ENCODE results near the gene PRIMA1.
A peak's percentile ranks its signal among the peaks of the same experiment; 100 is the strongest.

The PRIMA1 gene

DNA sequence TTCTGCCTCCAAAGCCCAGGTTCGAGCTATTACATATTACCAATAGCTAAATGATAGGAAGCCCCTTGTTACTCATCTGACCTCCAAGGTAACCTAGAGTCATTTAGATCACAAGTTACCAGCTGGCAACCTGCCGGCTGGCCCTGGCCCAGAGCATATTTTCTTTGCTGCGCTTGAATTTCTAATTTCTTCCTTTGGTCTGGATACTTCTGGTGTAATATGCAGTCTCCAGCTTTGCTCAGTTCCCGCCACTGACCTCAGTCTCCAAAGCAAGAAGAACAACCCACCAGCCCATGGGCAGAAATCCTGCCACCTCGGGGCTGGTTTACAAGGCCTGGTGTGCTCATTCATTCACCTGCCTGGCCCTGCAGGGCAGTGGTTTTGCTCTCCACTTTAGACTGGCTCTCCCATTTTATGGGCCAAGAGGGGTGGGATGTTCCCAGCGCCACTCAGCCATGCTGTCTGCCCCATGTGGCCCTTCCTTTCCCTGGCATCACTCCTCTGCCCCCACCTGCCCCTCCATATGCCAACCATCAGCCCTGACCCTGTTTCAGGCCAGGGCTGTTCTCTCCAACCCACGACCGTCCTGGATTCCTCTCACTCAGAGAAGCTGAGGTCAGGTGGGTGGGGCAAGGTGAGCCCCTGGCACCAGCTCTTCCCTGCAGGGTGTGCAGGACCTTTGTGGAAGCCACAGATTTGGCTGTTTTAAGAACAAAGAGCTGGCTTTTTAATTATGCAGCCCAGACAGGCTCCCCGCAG, 76.0 kb downstream of the PRIMA1 start:
- no peak for DNase-seq (ENCODE audit: low spot score)

DNA sequence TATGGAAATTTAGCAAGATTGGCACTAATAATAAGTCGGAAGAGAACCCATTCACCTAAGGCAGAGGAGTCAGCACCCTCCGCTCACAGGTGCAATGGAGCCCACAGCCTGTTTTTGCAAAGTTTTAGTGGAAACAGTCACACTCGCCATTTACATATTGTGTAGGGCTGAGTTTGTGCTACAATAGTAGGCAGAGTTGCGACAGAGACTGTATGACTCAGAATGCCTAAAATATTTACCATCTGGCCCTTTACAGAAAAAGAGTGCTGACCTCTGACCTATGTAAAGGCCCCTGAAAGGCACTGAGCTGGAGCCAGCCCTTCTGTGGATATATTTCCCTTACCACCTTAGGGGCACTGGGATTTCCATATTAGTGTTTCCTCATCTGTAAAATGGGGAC, 79.0 kb downstream of the PRIMA1 start:
- DNase-seq (ENCODE audit: low spot score), result no peak

DNA sequence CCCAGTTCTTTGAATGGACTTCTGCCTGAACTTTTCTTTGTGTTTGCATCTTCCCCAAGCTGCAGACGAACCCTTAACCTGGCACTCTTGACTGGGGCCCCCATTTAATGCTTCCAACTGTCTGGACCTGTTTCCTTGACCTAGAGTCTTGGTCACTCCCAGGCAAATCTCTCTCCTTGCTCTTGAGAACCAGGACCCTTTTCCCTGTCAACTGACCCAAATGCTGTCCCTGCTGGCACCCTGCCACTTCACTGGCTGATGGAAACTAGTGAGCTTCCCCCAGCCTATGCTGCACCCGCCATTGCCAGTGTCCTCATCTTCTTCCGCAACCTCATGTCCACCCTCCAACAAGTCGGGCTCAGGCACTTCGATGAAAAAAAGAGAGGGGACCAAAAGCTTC, 79.5 kb downstream of the PRIMA1 start:
- DNase-seq (ENCODE audit: low spot score), result no peak

DNA sequence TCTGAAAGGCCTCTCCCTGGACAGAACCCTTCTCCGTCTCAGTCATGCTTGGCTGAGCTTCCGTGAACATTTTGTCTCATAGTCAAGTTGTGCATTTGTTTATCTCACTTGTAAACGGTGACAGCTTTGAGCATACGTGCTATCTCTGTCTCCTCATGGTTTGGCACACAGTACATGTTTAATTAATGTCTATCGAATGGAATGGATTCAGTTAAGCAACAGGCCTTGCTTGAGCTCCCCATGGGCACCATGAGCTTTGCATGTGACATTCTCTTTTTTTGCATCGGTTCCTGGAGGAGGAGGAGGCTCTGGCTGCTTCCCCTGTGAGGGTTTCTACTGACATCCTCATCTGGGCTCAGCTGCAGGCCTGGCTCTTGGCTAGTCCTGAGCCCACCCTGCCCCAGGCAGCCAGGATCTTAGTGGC, 80.0 kb downstream of the PRIMA1 start:
- DNase-seq (ENCODE audit: low spot score), result no peak

DNA sequence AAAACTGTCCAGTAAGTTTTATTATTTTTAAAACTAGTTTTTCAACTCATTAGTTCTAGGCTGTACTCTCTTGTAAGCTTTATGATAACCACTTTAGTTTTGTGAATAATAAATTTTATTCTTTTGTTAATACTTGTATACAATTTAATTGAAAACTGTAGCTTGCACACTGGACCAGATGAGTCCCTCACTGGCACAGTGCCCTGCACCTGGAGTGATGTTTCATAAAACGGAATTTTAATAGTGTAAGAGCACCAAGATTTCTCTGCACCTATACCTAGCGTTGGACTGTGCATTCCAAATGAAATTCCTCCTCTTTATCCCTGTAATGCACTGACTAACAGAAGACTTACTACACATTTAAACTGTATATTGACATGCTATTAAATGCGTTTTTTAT, 80.8 kb downstream of the PRIMA1 start:
- no peak for DNase-seq (ENCODE audit: low spot score)

DNA sequence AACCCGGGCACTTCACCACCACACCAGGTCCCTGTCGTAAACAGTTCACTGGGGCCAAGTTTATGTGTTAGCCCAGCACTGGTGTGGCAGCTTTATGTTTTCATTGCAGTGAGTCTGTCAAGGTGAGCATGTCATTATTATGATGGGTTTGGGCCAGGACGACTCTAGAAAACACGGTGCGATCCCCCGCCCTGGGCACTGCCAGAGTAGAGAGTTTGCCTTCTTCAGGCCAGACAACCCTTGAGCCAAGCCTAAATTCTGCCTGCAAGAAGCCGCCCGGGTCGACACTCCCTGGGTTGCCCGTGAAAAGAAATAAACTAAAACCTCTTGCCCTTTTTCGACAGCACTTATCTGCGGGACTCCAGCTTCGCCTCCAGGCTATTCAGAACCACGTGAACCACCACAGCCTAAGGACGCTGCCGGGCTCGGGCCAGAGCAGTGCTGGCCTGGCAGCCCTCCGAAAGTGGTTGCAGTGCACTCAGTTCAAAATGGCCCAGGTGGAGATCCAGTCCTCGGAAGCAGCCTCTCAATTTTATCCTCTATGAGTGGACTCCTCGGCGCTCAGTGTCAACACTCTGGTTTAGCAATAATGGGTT, 81.8 kb downstream of the PRIMA1 start:
- no peak for DNase-seq (ENCODE audit: low spot score)

DNA sequence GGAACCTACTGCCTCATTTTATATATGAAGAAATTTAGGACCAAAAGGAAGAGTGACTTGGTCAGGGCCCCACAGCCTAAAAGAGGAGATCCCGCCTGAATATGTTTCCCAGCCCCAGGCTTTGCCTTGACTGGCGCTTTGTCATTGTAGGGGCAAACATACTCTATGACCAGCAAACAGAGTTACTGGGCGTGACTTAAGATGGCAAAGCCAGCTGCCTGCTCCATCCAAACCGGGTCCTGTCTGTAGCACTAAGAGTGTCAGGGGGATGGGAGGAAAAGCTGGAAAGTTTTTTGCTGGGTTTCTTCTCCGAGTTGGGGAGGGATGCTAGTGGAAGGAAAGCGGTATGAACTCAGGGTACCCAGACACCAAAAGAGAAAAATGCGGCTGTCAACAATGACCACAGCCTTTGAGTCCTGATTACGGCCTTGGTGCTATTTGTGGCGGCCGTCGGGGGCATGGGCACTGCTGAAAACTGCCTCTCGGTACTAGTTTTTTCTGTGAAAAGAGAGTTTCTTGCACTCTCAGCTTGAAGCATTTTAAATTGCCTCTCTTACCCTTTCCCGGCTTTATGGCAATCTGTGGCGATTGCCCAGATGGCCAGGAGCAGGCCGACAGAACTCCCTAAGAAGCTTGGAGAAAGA, 82.7 kb downstream of the PRIMA1 start:
- no peak for DNase-seq (ENCODE audit: low spot score)

DNA sequence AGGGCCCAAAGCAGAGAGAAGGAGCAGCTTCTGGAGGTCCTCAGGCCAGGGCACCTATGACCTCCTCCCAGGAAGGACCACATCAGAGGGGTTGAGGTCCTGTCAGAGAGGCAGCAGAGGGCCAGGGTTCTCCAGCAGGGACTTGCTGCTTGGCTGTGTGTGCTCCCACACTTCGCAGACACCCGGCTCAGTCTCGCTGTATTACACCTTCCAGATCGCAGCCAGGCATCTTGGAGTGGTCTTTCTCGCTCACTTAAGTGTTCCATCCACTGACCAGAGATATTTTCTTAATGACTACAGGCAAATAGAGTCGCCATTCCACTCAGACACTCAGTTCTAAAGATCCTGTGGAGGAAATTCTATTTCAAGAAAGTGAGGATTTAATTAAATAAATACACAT, 84.3 kb downstream of the PRIMA1 start:
- DNase-seq (ENCODE audit: low spot score), result no peak

DNA sequence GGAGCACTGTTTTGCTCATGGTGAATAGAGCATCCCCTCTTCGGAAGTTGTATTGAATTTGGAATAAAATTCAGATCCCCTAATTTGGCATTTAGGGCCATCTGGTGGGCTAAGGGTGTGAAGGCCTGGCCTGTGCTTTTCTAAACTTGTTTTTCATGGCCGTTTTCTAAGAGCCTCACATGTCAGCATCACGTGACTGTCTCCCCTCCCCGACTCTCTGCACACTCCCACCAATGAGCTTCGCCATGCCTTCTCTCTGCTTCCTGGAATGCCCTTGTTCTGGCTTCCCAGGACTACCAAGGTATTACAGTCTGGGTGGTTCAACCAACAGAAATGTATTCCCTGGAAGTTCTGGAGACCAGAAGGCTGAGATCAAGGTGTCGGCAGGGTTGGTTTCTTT, 85.3 kb downstream of the PRIMA1 start:
- DNase-seq (ENCODE audit: low spot score), result no peak

DNA sequence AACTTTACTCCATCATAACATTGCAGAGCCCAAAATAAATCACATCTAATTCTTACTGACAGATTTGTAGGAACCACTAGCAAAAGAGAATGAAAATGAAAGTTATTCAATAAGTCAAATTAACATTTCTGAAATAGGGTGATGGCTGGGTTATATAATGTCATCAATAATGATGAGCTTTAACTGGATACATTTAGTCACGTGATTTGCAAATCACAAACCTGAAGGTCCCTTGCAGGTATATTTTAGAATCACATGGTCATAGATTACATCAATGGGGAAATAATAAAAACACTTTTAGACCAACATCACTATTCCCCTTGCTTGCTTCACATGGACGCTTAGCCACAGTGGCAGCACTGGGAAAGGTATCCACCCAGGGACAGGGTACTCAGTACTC, 86.7 kb downstream of the PRIMA1 start:
- no peak for DNase-seq (ENCODE audit: low spot score)

DNA sequence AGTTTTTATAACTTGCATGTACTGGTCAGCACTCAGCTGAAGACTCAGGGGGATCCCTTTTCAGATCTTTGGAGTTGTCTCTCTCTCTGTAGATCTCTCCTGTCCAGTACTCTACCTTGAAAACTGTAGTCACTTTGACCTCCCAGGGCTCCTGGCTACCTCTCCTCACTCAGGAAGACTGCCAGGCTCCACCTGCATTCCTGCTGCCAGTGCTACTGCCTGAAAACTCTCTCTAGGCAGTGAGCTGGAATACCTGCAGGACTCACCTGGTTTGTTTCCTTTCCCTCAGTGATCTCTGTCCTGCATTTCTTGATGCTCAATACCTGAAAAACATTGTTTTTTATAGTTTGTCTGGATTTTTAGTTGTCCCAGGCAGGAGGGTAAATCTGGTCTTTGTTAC, 87.4 kb downstream of the PRIMA1 start:
- no peak for DNase-seq (ENCODE audit: low spot score)

DNA sequence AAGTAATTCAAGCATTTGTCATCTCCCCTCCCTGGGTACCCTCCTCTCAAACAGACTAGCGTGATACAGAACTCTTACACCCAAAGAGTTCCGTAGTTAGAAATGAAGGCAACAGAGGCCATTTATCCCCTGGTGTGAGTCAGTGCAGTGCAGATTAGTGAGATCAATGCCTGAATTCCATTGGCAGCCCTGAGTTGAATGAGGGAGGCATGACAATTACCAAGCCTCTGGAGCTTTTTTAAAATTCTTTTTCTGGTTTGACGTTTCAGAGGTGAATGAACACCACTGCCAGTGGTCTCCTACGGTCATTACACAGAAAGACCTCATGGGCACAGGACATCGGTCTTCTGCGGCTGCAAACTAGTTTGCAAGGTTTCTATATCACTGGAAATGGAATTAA, 94.4 kb downstream of the PRIMA1 start:
- DNase-seq (ENCODE audit: low spot score), result no peak

DNA sequence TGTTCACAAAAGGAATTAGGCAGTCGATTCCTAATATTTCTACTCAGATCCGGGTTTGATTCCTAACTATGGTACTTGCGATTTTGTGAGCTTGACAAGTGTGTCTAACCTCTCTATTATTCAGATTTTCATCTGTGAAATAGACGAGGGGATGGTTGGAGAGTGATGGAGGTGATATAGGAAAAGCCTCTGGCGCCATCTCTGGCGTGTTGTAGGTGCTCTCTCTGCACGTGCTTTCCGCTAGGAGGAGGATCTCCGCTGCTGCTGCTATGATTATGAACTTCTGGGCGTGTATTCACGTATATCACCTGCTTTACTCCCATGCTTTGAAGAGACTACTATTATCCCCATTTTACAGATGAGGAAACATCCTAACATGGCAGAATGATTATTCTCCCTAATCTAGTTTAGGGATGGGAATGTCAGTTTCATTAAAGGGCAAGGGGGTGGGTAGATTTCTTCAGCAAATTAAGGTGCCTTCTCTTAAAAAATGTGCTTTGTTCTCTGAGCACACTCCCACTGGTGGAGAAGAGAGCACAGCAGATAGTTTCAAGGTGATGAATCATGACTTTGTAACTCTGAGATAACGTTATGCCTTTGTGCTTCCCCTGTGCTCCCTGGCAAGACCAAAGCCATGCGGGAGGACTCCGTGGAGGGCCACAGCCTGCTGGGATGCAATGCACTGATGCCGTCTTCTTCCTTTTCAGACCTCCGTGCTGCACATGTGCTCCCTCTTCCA, 97.1 kb downstream of the PRIMA1 start:
- no peak for DNase-seq (ENCODE audit: low spot score)

DNA sequence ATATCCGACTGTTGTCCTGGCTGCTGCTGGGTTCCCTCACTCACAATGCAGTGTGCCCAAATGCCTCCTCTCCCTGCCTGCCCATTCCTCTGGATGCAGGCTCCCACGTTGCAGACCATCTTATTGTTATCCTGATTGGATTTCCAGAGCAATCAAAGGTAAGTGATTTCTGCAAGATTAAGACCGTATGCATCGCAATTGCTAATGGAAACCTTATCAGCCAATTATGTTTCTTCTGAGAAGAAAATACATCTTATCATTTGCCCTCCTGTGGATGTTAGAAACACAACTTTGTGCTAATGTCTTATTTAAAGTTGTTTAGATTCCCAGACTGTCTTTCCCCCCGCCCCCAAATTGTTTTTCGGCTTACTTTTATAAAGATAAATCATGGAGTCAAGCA, 98.1 kb downstream of the PRIMA1 start:
- no peak for DNase-seq (ENCODE audit: low spot score)

DNA sequence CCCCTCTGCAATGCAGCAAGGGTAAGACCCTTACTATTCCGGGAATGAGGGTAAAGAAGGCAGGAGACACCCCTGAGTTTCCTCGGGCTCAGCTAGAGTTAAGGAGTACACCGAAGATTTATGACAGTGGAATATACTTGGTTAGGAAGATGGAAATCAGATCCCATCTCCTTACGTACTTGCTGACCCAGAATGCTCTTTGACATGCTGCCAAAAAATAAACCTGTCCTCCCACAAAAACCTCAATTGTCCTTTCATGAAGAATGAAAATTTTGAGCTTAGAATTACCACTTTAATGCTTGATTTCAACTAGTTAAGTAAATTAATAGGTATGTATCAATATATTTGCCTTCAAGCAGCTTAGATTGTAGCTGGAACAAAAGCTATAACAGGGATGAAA, 99.5 kb downstream of the PRIMA1 start:
- no peak for DNase-seq (ENCODE audit: low spot score)

DNA sequence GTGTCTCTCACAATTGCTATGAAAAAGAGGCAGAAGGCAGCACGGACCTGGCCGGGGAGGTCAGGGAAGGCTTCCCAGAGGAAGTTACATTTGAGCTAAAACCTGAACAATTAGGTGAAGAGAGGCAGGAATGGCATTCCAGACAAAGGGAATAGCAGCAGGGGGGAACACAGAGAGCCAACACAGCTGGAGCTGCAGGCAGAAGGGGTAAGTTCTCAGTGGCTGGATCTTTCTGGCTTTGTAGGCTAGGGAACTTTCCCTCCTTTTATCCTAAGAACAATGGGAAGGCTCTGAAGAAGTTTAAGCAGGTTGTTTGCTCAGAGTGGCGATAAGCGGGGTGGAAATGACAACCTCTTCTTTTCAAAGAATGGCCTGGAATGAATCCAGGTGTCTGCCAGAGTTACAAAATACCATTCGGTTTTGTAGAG, 100.0 kb downstream of the PRIMA1 start:
- no peak for DNase-seq (ENCODE audit: low spot score)

DNA sequence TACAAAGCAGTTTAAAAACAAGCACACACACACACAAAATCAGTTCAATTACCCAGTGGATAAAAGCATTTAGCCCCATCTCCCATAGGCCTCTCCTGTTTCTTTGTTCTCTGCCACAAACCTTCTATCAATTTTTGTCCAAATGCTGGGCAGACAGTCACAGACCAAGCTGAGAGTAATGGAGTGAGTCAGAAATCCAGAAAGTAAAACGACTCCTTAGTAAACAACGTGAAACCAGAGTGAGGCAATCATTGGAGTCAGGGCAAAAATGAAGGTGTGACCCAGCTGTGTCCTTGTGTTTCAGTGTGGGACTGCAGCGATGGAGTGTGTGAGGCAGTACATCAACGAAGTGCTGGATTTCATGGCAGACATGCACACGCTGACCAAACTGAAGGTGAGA, 102.0 kb downstream of the PRIMA1 start:
- DNase-seq (ENCODE audit: low spot score), result no peak

DNA sequence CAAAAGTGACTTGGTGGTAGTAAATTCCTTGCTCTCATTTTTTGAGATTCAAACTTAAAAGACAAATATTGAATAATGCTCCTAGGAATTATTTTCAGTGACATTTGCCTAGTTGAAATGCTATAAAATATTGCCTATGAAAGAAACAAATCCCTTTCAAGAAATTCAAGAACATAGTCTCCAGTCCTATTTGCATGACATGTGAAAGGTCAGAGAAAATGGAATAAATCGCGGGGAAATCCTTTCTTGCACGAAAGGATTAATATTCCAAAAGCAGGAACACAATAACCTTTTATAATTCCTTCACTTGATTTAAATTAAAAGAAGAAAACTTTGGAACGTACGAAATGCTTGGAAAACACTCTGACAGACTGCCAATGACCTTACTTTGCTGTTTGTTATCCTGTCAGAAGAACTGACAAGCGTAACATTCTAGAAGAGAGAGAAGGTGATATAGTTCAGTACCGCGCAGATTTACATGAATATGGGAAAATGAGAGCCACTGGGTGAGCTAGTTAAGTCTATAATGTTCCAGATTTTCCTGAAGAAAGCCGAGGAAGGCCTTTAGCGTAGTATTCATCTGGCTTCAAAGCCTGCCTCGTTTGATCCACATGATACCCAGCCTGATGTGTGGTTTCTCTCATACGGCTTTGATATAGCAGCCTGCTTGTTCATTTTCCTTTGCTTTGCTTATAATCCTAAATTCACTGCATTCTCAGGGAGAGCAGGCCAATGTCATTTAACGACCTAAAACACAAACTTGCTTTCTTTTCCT, 103.0 kb downstream of the PRIMA1 start:
- DNase-seq (ENCODE audit: low spot score), result no peak

DNA sequence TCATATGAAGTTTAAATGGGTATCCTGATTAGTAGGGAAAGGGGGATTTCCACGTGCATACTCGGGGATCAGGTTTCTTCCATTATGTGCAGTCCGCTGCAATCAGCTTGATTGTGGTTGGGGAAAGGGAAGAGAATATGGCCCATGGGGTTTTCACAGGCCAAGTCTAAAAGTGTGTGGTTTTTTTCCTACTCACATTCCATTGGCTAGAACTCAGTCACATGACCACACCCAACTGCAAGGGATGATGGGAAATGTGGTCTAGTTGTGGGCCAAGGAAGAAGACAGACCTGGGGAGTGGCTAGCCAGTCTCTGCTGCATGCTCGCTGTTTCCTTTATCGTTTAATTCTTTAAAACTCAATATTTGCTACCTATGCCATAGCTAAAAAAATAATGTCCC, 105.1 kb downstream of the PRIMA1 start:
- peak; percentile 40 for DNase-seq (ENCODE audit: low spot score)

DNA sequence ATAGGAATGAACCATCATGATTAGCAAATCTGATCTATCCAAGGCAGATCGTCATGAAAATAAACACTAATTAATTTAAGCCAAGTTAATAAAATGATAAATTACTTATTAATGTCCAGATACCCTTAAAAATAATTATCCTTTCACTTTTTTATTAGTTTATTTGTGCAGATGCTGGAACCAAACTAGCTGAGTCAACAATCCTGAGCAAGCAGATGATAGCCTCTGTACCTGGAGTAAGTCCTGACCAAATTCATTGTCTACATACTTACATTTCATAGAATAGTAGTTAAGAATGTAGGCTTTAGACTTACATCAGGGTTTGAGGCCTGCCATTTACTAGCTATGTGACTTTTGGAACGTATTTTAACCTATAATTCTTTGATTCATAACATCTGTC, 105.8 kb downstream of the PRIMA1 start:
- DNase-seq (ENCODE audit: low spot score), result no peak

DNA sequence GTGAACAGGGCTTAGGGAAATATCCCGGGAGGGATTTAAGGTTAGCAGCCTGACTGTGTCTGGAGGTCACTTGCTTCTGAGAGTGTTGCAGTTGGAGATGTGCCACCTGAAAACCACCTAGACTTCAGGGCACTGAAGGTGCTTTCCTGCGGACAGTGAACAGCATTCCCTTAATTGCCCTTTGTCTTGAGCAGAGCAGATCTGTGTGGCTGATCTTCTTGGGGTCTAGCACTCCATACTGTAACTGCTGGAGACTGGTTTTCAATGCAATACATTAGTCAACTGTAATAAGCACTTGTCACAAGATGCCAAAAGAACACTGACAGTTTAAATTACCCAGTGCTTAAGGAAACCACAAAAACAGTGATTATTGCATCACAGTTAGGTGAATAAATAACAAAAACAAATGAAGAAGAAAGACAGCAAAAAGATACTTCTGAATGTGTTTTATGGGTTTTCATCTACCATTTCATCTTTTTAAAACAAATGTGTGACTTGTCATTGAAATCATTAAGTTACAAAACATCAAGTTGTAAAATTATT, 111.8 kb downstream of the PRIMA1 start:
- no peak for DNase-seq (ENCODE audit: low spot score)

DNA sequence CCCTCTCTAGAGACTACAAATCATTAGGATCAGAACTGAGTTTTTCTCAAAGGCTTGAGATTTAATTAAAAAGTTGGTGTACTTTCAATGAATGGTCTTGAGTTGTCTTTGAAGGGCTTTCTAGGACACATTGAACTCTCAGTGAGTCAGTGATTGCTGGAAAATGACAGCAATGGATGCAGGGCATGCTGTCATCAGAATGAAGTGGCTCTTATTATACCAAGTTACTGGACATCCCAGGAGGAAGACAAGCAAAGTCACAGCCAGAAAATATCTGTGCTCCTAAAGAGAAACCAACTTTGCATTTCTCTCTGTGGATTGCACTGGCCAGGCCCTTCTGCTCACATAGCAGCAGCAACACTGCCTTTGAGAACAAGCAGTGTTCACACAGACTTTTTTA, 112.6 kb downstream of the PRIMA1 start:
- DNase-seq (ENCODE audit: low spot score), result no peak
